WTC11 (cell line): Measurements from ENCODE around the gene DUSP9. TPM values are rescaled to one million over a fixed set of nuclear protein-coding genes. Genes with fewer than 3 reads are reported as not detected.

ENCODE experiments used
- ATAC-seq: fragments of 200-7000 bp; cut with Tn5 transposase; 2 replicates; pipeline ENCODE4 v1.10.0; 2021; ENCODE audit warnings: mild to moderate bottlenecking, moderate library complexity
- CTCF ChIA-PET: fragments of 300-600 bp; sonication (Branson Sonifier 250); formaldehyde crosslinking; loops from one replicate; lab custom pipeline; 2021; ENCODE audit warnings: antibody characterized with exemption; lab: Charles Lee
- POLR2A ChIA-PET: fragments of 350-600 bp; sonication (Branson Sonifier 250); formaldehyde crosslinking; loops from one replicate; lab custom pipeline; 2021; ENCODE audit warnings: antibody characterized with exemption; lab: Charles Lee
- DNase-seq: peaks from one replicate; pipeline ENCODE4 v3.0.0; 2021; ENCODE audit warnings: low spot score
- H3K27ac Mint-ChIP-seq: 2 replicates; pipeline ENCODE4 v1.8.0; 2021; ENCODE audit warnings: mixed read lengths
- H3K27me3 Mint-ChIP-seq: 2 replicates; pipeline ENCODE4 v1.8.0; 2021; ENCODE audit warnings: low read depth, mild to moderate bottlenecking, moderate library complexity, mixed read lengths
- H3K36me3 Mint-ChIP-seq: 2 replicates; pipeline ENCODE4 v1.8.0; 2021; ENCODE audit warnings: mixed read lengths
- H3K4me1 Mint-ChIP-seq: 2 replicates; pipeline ENCODE4 v1.8.0; 2022; ENCODE audit warnings: mixed read lengths
- H3K4me3 Mint-ChIP-seq: 2 replicates; pipeline ENCODE4 v1.8.0; 2021; ENCODE audit warnings: mild to moderate bottlenecking, moderate library complexity, mixed read lengths
- H3K9me3 Mint-ChIP-seq: 2 replicates; pipeline ENCODE4 v1.8.0; 2021; ENCODE audit warnings: mixed read lengths
- CREM ChIP-seq: sonication (generic); formaldehyde crosslinking; IDR thresholded peaks from 2 replicates; pipeline ENCODE4 v1.8.1; 2022; ENCODE audit warnings: mild to moderate bottlenecking, missing genetic modification reagents, moderate library complexity
- GTF2I ChIP-seq: fragments of 250-450 bp; sonication (Bioruptor Pico); conservative IDR thresholded peaks from 2 replicates; pipeline ENCODE4 v1.4.0; 2021; ENCODE audit warnings: mild to moderate bottlenecking
- JUN ChIP-seq: sonication (generic); formaldehyde crosslinking; IDR thresholded peaks from 2 replicates; pipeline ENCODE4 v1.8.0; 2023; ENCODE audit warnings: mild to moderate bottlenecking, missing genetic modification reagents
- NFYB ChIP-seq: sonication (generic); formaldehyde crosslinking; conservative IDR thresholded peaks from 2 replicates; pipeline ENCODE4 v1.8.0; 2022; ENCODE audit warnings: low read depth, missing genetic modification reagents
- RELA ChIP-seq: sonication (generic); formaldehyde crosslinking; IDR thresholded peaks from 2 replicates; pipeline ENCODE4 v1.8.1; 2022; ENCODE audit warnings: missing genetic modification reagents, mild to moderate bottlenecking, borderline replicate concordance
- TP53 ChIP-seq: sonication (generic); formaldehyde crosslinking; IDR thresholded peaks from 2 replicates; pipeline ENCODE4 v1.8.1; 2023; ENCODE audit warnings: mild to moderate bottlenecking, missing genetic modification reagents
- ZBTB21 ChIP-seq: sonication (generic); formaldehyde crosslinking; IDR thresholded peaks from 2 replicates; pipeline ENCODE4 v1.8.1; 2023; ENCODE audit warnings: mild to moderate bottlenecking, missing genetic modification reagents, borderline replicate concordance
- ZNF121 ChIP-seq: sonication (generic); formaldehyde crosslinking; IDR thresholded peaks from 2 replicates; pipeline ENCODE4 v1.8.0; 2023; ENCODE audit warnings: missing genetic modification reagents
- ZNF263 ChIP-seq: sonication (generic); formaldehyde crosslinking; IDR thresholded peaks from 2 replicates; pipeline ENCODE4 v1.8.1; 2022; ENCODE audit warnings: low read depth, mild to moderate bottlenecking, moderate library complexity, missing genetic modification reagents
- ZNF317 ChIP-seq: sonication (generic); formaldehyde crosslinking; IDR thresholded peaks from 2 replicates; pipeline ENCODE4 v1.8.1; 2023; ENCODE audit warnings: low read depth, mild to moderate bottlenecking, moderate library complexity, missing genetic modification reagents, borderline replicate concordance
- ZNF396 ChIP-seq: fragments of 250-450 bp; sonication (Bioruptor Pico); IDR thresholded peaks from 2 replicates; pipeline ENCODE4 v1.8.0; 2021; ENCODE audit warnings: mild to moderate bottlenecking, moderate library complexity, borderline replicate concordance
- ZNF416 ChIP-seq: fragments of 250-450 bp; sonication (Bioruptor Pico); IDR thresholded peaks from 2 replicates; pipeline ENCODE4 v1.9.0; 2021; ENCODE audit warnings: mild to moderate bottlenecking, inconsistent platforms
- total RNA-seq: library from RNA; stranded (reverse); gene quantifications from 3 replicates; pipeline ENCODE4 v1.2.3, GENCODE V29; 2021
- TF ChIP-seq, protein P1 (sequence below): sonication (generic); formaldehyde crosslinking; IDR thresholded peaks from 2 replicates; pipeline ENCODE4 v1.8.1; 2023; ENCODE audit warnings: mild to moderate bottlenecking, moderate library complexity, missing genetic modification reagents
- TF ChIP-seq, protein P2 (sequence below): sonication (generic); formaldehyde crosslinking; conservative IDR thresholded peaks from 2 replicates; pipeline ENCODE4 v1.8.1; 2022; ENCODE audit warnings: mild to moderate bottlenecking, missing genetic modification reagents
- TF ChIP-seq, protein P3 (sequence below): sonication (generic); formaldehyde crosslinking; IDR thresholded peaks from 2 replicates; pipeline ENCODE4 v1.8.1; 2022; ENCODE audit warnings: mild to moderate bottlenecking, moderate library complexity, missing genetic modification reagents
- TF ChIP-seq, protein P4 (sequence below): fragments of 250-450 bp; sonication (Bioruptor Pico); conservative IDR thresholded peaks from 2 replicates; pipeline ENCODE4 v1.9.0; 2021; ENCODE audit warnings: mild to moderate bottlenecking
- TF ChIP-seq, protein P5 (sequence below): sonication (generic); formaldehyde crosslinking; IDR thresholded peaks from 2 replicates; pipeline ENCODE4 v1.8.1; 2022; ENCODE audit warnings: mild to moderate bottlenecking, missing genetic modification reagents, moderate library complexity, borderline replicate concordance
- TF ChIP-seq, protein P6 (sequence below): sonication (generic); formaldehyde crosslinking; IDR thresholded peaks from 2 replicates; pipeline ENCODE4 v1.8.0; 2022; ENCODE audit warnings: mild to moderate bottlenecking, missing genetic modification reagents
- TF ChIP-seq, protein P7 (sequence below): fragments of 250-450 bp; sonication (Bioruptor Pico); IDR thresholded peaks from 2 replicates; pipeline ENCODE4 v1.9.0; 2021; ENCODE audit warnings: moderate library complexity, mild to moderate bottlenecking, inconsistent platforms, borderline replicate concordance
- TF ChIP-seq, protein P8 (sequence below): sonication (generic); formaldehyde crosslinking; IDR thresholded peaks from 2 replicates; pipeline ENCODE4 v1.8.0; 2023; ENCODE audit warnings: missing genetic modification reagents
- TF ChIP-seq, protein P9 (sequence below): sonication (generic); formaldehyde crosslinking; IDR thresholded peaks from 2 replicates; pipeline ENCODE4 v1.8.0; 2022; ENCODE audit warnings: mild to moderate bottlenecking, missing genetic modification reagents

The DUSP9 gene
- total RNA-seq, 1 experiment from 2014 or later: 2.5 TPM

DNA sequence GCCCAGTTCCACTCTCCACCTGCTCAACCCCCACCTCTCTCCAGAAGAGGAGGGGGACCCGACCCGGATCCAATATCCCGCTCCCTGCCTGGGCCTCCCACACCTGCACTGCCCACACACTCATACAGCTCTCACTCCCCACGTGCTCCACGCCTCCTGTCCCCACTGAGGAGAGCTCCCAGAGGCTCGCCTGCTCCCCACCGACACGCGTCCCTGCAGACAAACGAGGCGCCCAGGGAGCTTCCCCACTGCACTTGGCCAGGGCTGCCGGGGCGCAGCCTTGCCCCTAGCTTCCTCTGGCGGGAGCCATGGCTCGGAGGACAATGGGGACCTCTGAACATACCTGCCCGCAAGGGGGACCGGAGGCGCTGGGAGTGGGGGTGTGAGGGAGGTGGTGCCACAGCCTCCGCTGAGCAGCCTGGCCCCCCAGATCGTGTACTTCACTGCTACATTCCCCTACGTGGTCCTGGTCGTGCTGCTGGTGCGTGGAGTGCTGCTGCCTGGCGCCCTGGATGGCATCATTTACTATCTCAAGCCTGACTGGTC is 45.7 kb downstream of the DUSP9 start:
- Mint-ChIP-seq H3K4me1 (no peaks in the 10 kb centered on the region), H3K4me3 (no peak overlapping the region), H3K36me3 (0 out of 2 replicates have a peak, but pooled peaks cover 3% of the 10 kb centered on the region), H3K27ac (no peak overlapping the region; the same call in 1 of the 2 replicates), H3K27me3 (no peaks in the 10 kb centered on the region), H3K9me3 (no peaks in the 10 kb centered on the region)
- POLR2A ChIA-PET: interaction anchor here (0.7 kb wide), 1 partner anchor 16 kb away, joined by 3 read pairs; no protein-coding TSS in a partner anchor
- CTCF ChIA-PET: no interaction called here
- TF ChIP-seq, protein P1, sequence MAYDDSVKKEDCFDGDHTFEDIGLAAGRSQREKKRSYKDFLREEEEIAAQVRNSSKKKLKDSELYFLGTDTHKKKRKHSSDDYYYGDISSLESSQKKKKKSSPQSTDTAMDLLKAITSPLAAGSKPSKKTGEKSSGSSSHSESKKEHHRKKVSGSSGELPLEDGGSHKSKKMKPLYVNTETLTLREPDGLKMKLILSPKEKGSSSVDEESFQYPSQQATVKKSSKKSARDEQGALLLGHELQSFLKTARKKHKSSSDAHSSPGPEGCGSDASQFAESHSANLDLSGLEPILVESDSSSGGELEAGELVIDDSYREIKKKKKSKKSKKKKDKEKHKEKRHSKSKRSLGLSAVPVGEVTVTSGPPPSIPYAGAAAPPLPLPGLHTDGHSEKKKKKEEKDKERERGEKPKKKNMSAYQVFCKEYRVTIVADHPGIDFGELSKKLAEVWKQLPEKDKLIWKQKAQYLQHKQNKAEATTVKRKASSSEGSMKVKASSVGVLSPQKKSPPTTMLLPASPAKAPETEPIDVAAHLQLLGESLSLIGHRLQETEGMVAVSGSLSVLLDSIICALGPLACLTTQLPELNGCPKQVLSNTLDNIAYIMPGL (CRISPR knock-in tag): no peak
- TF ChIP-seq, protein P2, sequence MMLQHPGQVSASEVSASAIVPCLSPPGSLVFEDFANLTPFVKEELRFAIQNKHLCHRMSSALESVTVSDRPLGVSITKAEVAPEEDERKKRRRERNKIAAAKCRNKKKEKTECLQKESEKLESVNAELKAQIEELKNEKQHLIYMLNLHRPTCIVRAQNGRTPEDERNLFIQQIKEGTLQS (CRISPR knock-in tag): no peak
- TF ChIP-seq JUN (no peak), ZNF263 (CRISPR knock-in tag) (no peak), NFYB (CRISPR knock-in tag) (no peak), CREM (no peak), ZBTB21 (CRISPR knock-in tag) (no peak), RELA (CRISPR knock-in tag) (no peak), ZNF121 (CRISPR knock-in tag) (no peak)
- TF ChIP-seq, protein P3, sequence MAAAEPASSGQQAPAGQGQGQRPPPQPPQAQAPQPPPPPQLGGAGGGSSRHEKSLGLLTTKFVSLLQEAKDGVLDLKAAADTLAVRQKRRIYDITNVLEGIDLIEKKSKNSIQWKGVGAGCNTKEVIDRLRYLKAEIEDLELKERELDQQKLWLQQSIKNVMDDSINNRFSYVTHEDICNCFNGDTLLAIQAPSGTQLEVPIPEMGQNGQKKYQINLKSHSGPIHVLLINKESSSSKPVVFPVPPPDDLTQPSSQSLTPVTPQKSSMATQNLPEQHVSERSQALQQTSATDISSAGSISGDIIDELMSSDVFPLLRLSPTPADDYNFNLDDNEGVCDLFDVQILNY: no peak
- TF ChIP-seq, protein P4, sequence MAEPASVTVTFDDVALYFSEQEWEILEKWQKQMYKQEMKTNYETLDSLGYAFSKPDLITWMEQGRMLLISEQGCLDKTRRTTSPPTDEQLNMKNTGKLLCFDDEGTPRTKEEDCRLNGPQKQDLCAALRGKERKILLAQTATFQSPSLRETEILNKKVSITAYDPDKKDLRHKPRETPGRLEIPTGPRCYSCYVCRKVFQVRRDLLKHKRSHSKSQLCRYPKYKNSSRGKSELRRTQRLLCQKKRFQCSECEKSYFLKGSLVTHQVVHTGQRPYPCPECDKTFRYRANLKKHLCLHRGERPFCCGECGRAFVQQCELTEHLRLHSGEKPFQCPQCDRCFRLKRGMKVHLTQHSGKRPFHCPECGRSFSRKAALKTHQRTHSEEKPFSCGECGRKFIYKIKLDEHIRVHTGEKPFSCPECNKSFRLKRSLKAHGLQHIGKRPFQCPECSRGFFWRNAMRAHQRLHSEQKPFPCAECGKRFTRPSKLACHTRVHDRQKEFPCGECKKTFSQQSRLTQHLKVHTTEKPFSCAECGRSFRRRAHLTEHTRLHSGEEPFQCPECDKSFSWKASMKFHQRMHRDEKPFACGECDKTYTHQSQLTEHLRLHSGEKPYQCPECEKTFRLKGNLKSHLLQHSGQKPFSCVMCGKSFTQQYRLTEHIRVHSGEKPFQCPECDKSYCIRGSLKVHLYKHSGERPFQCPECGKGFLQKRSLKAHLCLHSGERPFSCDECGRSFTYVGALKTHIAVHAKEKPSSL (CRISPR knock-in tag): no peak
- TF ChIP-seq, protein P5, sequence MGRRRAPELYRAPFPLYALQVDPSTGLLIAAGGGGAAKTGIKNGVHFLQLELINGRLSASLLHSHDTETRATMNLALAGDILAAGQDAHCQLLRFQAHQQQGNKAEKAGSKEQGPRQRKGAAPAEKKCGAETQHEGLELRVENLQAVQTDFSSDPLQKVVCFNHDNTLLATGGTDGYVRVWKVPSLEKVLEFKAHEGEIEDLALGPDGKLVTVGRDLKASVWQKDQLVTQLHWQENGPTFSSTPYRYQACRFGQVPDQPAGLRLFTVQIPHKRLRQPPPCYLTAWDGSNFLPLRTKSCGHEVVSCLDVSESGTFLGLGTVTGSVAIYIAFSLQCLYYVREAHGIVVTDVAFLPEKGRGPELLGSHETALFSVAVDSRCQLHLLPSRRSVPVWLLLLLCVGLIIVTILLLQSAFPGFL: no peak
- TF ChIP-seq, protein P6, sequence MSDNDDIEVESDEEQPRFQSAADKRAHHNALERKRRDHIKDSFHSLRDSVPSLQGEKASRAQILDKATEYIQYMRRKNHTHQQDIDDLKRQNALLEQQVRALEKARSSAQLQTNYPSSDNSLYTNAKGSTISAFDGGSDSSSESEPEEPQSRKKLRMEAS (CRISPR knock-in tag): no peak
- DNase-seq (no peak), ATAC-seq (no peak)

DNA sequence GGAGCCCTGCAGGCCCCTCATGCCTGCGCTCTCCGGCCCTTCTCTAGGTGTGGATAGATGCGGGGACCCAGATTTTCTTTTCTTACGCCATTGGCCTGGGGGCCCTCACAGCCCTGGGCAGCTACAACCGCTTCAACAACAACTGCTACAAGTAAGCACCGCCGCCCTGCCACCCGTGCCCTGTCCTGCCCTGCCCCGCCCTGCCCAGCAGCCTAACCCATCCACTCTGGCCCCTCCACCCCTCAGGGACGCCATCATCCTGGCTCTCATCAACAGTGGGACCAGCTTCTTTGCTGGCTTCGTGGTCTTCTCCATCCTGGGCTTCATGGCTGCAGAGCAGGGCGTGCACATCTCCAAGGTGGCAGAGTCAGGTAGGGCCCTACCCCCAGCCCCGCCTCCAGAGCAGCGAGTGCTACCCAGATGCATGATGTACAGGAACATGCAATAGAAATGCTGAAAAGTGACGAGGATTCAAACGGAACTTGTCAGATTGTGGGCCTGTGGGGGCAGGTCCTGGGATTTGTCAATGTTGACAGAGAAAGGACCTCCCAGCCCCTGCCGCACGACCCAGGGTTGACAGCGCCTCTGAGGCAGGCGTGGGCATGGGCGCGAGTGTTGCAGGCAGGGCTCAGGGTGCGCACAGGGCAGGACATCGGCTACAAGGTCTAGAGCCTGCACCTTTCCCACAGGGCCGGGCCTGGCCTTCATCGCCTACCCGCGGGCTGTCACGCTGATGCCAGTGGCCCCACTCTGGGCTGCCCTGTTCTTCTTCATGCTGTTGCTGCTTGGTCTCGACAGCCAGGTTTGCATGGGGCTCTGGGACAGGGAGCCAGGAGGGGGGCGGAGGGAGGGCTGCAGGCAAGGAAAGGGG is 46.4 kb downstream of the DUSP9 start:
- 0 out of 2 replicates have a peak, but pooled peaks cover 3% of the 10 kb centered on the region for H3K36me3 Mint-ChIP-seq
- POLR2A ChIA-PET: no interaction called here
- H3K27ac Mint-ChIP-seq: no peak overlapping the region
- ATAC-seq (no peak), DNase-seq (no peak)
- no peaks in the 10 kb centered on the region for H3K9me3 Mint-ChIP-seq
- no peaks in the 10 kb centered on the region for H3K4me1 Mint-ChIP-seq
- no peak overlapping the region for H3K4me3 Mint-ChIP-seq
- CTCF ChIA-PET: no interaction called here
- H3K27me3 Mint-ChIP-seq: no peaks in the 10 kb centered on the region
- no peak for TF ChIP-seq ZNF263 (CRISPR knock-in tag)
- TF ChIP-seq, protein P6 (CRISPR knock-in tag): no peak
- no peak for TF ChIP-seq TP53 (CRISPR knock-in tag)
- TF ChIP-seq, protein P7, sequence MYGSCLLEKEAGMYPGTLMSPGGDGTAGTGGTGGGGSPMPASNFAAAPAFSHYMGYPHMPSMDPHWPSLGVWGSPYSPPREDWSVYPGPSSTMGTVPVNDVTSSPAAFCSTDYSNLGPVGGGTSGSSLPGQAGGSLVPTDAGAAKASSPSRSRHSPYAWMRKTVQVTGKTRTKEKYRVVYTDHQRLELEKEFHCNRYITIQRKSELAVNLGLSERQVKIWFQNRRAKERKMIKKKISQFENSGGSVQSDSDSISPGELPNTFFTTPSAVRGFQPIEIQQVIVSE (CRISPR knock-in tag): no peak
- TF ChIP-seq ZNF416 (CRISPR knock-in tag): no peak
- no peak for TF ChIP-seq GTF2I (CRISPR knock-in tag)
- TF ChIP-seq, protein P8, sequence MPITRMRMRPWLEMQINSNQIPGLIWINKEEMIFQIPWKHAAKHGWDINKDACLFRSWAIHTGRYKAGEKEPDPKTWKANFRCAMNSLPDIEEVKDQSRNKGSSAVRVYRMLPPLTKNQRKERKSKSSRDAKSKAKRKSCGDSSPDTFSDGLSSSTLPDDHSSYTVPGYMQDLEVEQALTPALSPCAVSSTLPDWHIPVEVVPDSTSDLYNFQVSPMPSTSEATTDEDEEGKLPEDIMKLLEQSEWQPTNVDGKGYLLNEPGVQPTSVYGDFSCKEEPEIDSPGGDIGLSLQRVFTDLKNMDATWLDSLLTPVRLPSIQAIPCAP: no peak
- no peak for TF ChIP-seq RELA (CRISPR knock-in tag)
- no peak for TF ChIP-seq ZNF396 (CRISPR knock-in tag)
- no peak for TF ChIP-seq ZNF317
- TF ChIP-seq, protein P9, sequence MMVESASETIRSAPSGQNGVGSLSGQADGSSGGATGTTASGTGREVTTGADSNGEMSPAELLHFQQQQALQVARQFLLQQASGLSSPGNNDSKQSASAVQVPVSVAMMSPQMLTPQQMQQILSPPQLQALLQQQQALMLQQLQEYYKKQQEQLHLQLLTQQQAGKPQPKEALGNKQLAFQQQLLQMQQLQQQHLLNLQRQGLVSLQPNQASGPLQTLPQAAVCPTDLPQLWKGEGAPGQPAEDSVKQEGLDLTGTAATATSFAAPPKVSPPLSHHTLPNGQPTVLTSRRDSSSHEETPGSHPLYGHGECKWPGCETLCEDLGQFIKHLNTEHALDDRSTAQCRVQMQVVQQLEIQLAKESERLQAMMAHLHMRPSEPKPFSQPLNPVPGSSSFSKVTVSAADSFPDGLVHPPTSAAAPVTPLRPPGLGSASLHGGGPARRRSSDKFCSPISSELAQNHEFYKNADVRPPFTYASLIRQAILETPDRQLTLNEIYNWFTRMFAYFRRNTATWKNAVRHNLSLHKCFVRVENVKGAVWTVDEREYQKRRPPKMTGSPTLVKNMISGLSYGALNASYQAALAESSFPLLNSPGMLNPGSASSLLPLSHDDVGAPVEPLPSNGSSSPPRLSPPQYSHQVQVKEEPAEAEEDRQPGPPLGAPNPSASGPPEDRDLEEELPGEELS (CRISPR knock-in tag): no peak
